Nephron (organoid): ENCODE measurements around the gene TSGA10.

ENCODE experiments used
- H3K27ac Mint-ChIP-seq, 3 experiments: 2 replicates each; pipeline ENCODE4 v1.8.0; 2020; ENCODE audit warnings: mixed read lengths in 3 of 3, mild to moderate bottlenecking in 2 of 3, moderate library complexity in 1 of 3
- H3K27me3 Mint-ChIP-seq: 2 replicates; pipeline ENCODE4 v1.8.0; 2021; ENCODE audit warnings: low read depth, mild to moderate bottlenecking, moderate library complexity, mixed read lengths
- H3K36me3 Mint-ChIP-seq: 2 replicates; pipeline ENCODE4 v1.8.0; 2020; ENCODE audit warnings: low read depth, mixed read lengths
- H3K4me1 Mint-ChIP-seq: 2 replicates; pipeline ENCODE4 v1.8.0; 2020; ENCODE audit warnings: mixed read lengths
- H3K4me3 Mint-ChIP-seq, 3 experiments: 2 replicates each; pipeline ENCODE4 v1.8.0; 2020; ENCODE audit warnings: mild to moderate bottlenecking in 3 of 3, mixed read lengths in 3 of 3, moderate library complexity in 2 of 3
- H3K9me3 Mint-ChIP-seq: 2 replicates; pipeline ENCODE4 v1.8.0; 2020; ENCODE audit warnings: mixed read lengths
- CTCF ChIP-seq, 3 experiments: fragments of 200-600 bp; sonication (generic); IDR thresholded peaks; one replicate each; pipeline ENCODE4 v1.5.0; 2021; ENCODE audit warnings: antibody characterized with exemption in 3 of 3; ENCODE audit not compliant: unreplicated experiment in 3 of 3

TSGA10 gene

GRCh38 chr2:99035920-99036319 is 118.8 kb downstream of the TSGA10 start:
- no peaks in the 10 kb centered on the region for H3K36me3 Mint-ChIP-seq
- H3K27me3 Mint-ChIP-seq: no peaks in the 10 kb centered on the region
- H3K4me3 Mint-ChIP-seq: no peak overlapping the region
- H3K4me1 Mint-ChIP-seq: no peaks in the 10 kb centered on the region
- H3K27ac Mint-ChIP-seq: no peak overlapping the region
- H3K9me3 Mint-ChIP-seq: peaks cover 4% of the 10 kb centered on the region
- no peak for TF ChIP-seq CTCF (IDR thresholded peaks at IDR 0.05; ENCODE audit: unreplicated experiment in 3 of 3)

- H3K4me3 Mint-ChIP-seq: no peak overlapping the region
- H3K27me3 Mint-ChIP-seq: no peaks in the 10 kb centered on the region
- no peak for TF ChIP-seq CTCF (IDR thresholded peaks at IDR 0.05; ENCODE audit: unreplicated experiment in 3 of 3)
- no peaks in the 10 kb centered on the region for H3K36me3 Mint-ChIP-seq
- H3K27ac Mint-ChIP-seq: no peak overlapping the region
- peaks cover 3% of the 10 kb centered on the region for H3K9me3 Mint-ChIP-seq
- no peaks in the 10 kb centered on the region for H3K4me1 Mint-ChIP-seq
Measured at GRCh38 chr2:99032786-99033185, 122.0 kb downstream of the TSGA10 start.

- TF ChIP-seq CTCF (IDR thresholded peaks at IDR 0.05; ENCODE audit: unreplicated experiment in 3 of 3): no peak
- H3K27me3 Mint-ChIP-seq: no peaks in the 10 kb centered on the region
- no peak overlapping the region for H3K27ac Mint-ChIP-seq
- no peaks in the 10 kb centered on the region for H3K4me1 Mint-ChIP-seq
- no peaks in the 10 kb centered on the region for H3K36me3 Mint-ChIP-seq
- peaks cover 4% of the 10 kb centered on the region for H3K9me3 Mint-ChIP-seq
- no peak overlapping the region for H3K4me3 Mint-ChIP-seq
Measured at GRCh38 chr2:99032001-99032400, 122.7 kb downstream of the TSGA10 start.

DNA sequence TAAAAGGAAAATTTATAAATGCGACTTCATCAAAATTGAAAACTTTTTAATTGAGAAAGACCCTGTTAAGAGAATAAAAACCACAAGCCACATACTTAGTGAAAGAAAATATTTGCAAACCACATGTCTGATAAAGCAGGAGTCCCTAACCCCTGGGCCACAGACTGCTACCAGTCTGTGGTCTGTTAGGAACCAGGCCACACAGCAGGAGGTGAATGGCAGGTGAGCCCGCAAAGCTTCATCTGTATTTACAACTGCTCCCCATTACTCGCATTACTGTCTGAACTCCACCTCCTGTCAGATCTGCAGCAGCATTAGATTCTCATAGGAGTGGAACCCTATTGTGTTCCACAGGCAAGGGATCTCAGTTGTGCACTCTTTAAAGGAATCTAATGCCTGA is 123.3 kb downstream of the TSGA10 start:
- Mint-ChIP-seq H3K4me3 (no peak overlapping the region), H3K27me3 (no peaks in the 10 kb centered on the region), H3K36me3 (no peaks in the 10 kb centered on the region), H3K27ac (no peak overlapping the region), H3K9me3 (peaks cover 4% of the 10 kb centered on the region), H3K4me1 (no peaks in the 10 kb centered on the region)
- TF ChIP-seq CTCF (IDR thresholded peaks at IDR 0.05; ENCODE audit: unreplicated experiment in 3 of 3): no peak

DNA sequence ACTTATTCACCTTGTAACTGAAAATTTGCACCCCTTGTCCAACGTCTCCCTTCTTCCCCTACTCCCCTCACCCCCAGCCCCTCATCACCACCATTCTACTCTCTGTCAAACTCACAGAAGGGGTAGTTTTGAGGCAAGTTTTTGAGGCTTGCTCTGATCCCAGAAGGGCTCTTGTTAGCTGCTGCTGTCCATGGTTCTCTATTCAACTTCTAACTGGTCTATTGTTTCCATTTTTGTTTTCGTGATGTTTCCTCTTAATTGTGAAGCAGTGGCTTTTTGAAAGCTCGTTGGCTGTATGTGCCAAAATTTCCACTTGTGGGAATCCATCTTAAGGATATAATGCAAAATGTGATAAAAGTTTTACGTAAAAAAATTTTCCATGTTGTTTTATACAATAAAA is 126.2 kb downstream of the TSGA10 start:
- Mint-ChIP-seq H3K9me3 (peaks cover 6% of the 10 kb centered on the region), H3K36me3 (peaks cover 4% of the 10 kb centered on the region), H3K4me3 (no peak overlapping the region), H3K27ac (no peak overlapping the region), H3K27me3 (no peaks in the 10 kb centered on the region), H3K4me1 (no peaks in the 10 kb centered on the region)
- TF ChIP-seq CTCF (IDR thresholded peaks at IDR 0.05; ENCODE audit: unreplicated experiment in 3 of 3): no peak

DNA sequence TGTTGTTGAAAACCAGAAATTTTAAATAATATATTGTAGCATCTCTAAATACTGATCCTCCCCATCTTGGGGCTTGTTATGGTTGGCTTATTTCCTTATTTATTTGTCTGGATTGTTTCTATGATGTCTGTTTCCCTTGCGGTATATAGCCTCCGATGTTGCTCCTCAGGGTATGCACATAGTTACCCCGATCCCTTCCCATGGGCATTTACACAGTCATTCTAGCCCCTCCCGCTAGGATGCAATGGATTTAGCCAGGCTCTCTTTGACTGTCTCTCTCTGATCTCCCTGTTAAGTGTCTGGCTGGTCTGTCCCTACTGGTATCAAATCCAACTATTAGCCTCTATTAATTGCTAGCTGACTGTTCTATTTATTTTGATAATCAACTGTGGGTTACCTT is 126.9 kb downstream of the TSGA10 start:
- Mint-ChIP-seq H3K4me3 (no peak overlapping the region), H3K4me1 (no peaks in the 10 kb centered on the region), H3K9me3 (peaks cover 6% of the 10 kb centered on the region), H3K27me3 (no peaks in the 10 kb centered on the region), H3K36me3 (peaks cover 4% of the 10 kb centered on the region), H3K27ac (no peak overlapping the region)
- TF ChIP-seq CTCF (IDR thresholded peaks at IDR 0.05; ENCODE audit: unreplicated experiment in 3 of 3): no peak
